HEK293 (cell line): ENCODE results near the gene IDH3B.

Source experiments
- CTCF ChIA-PET: fragments of 350-600 bp; formaldehyde crosslinking; extraction: SDS; loops from one replicate; lab custom pipeline; 2021; ENCODE audit warnings: antibody characterized with exemption; lab: Yijun Ruan, JAX
- POLR2A ChIA-PET: fragments of 300-600 bp; formaldehyde crosslinking; extraction: SDS; loops from one replicate; lab custom pipeline; 2020; ENCODE audit warnings: antibody characterized with exemption, inconsistent platforms; lab: Yijun Ruan, JAX
- H3K27ac ChIP-seq: fragments of 200-500 bp; sonication (Bioruptor generic); 2 replicates; pipeline ENCODE4 v1.5.1; 2014; ENCODE audit warnings: low read depth, low read length, control low read depth, inconsistent platforms; ENCODE audit errors: extremely low read depth
- H3K36me3 ChIP-seq, 2 experiments: fragments of 200-500 bp in 1 of 2; sonication (Bioruptor generic) in 1 of 2; 1 replicate in 1 of 2; 2 replicates in 1 of 2; pipeline ENCODE4 v1.5.1; 2014 to 2017; ENCODE audit warnings: inconsistent platforms in 2 of 2, low read length in 2 of 2; ENCODE audit not compliant: control insufficient read depth in 2 of 2, insufficient read depth in 1 of 2
- H3K4me1 ChIP-seq: fragments of 200-500 bp; sonication (Bioruptor generic); 2 replicates; pipeline ENCODE4 v1.5.1; 2014; ENCODE audit warnings: mild to moderate bottlenecking, low read length, inconsistent platforms; ENCODE audit not compliant: control insufficient read depth, insufficient read depth
- H3K4me3 ChIP-seq: 2 replicates; pipeline ENCODE4 v1.5.1; 2011; ENCODE audit warnings: low read depth, mild to moderate bottlenecking, control low read depth, low read length, moderate library complexity
- H3K9me3 ChIP-seq: fragments of 200-500 bp; sonication (Bioruptor generic); 2 replicates; pipeline ENCODE4 v1.5.1; 2014; ENCODE audit warnings: low read depth, low read length, inconsistent platforms; ENCODE audit not compliant: control insufficient read depth, insufficient read depth
- HOXA7 ChIP-seq: sonication (generic); formaldehyde crosslinking; IDR thresholded peaks from 2 replicates; pipeline ENCODE4 v1.8.1; 2022; ENCODE audit warnings: missing genetic modification reagents, borderline replicate concordance
- KLF16 ChIP-seq: fragments of 450-650 bp; formaldehyde crosslinking; IDR thresholded peaks from 2 replicates; pipeline ENCODE4 v1.5.1; 2017; ENCODE audit warnings: missing biosample characterization, missing genetic modification characterization
- ZNF114 ChIP-seq: fragments of 450-650 bp; formaldehyde crosslinking; IDR thresholded peaks from 2 replicates; pipeline ENCODE4 v1.5.0; 2017; ENCODE audit warnings: missing biosample characterization, missing genetic modification characterization
- ZNF146 ChIP-seq: fragments of 450-650 bp; formaldehyde crosslinking; IDR thresholded peaks from 2 replicates; pipeline ENCODE4 v1.5.1; 2016; ENCODE audit warnings: missing biosample characterization, missing genetic modification characterization
- ZNF175 ChIP-seq: fragments of 450-650 bp; formaldehyde crosslinking; IDR thresholded peaks from 2 replicates; pipeline ENCODE4 v1.5.1; 2016; ENCODE audit warnings: missing biosample characterization, missing genetic modification characterization
- ZNF184 ChIP-seq: fragments of 450-650 bp; IDR thresholded peaks from 2 replicates; pipeline ENCODE4 v1.5.1; 2018; ENCODE audit warnings: missing biosample characterization, mild to moderate bottlenecking, missing genetic modification characterization
- ZNF19 ChIP-seq: fragments of 450-650 bp; formaldehyde crosslinking; IDR thresholded peaks from 2 replicates; pipeline ENCODE4; 2016; ENCODE audit warnings: missing biosample characterization, missing genetic modification characterization, low read depth
- ZNF202 ChIP-seq: fragments of 450-650 bp; formaldehyde crosslinking; IDR thresholded peaks from 2 replicates; pipeline ENCODE4 v1.5.1; 2016; ENCODE audit warnings: missing biosample characterization, missing genetic modification characterization, borderline replicate concordance
- ZNF274 ChIP-seq, 2 experiments: fragments of 200-500 bp in 1 of 2; fragments of 450-650 bp in 1 of 2; sonication (Bioruptor generic) in 1 of 2; formaldehyde crosslinking in 1 of 2; IDR thresholded peaks; 2 replicates each; pipeline versions ENCODE4 v1.5.1 to v1.6.1; 2014 to 2016; ENCODE audit warnings: borderline replicate concordance in 1 of 2, inconsistent platforms in 1 of 2, low read length in 1 of 2, missing biosample characterization in 1 of 2, missing genetic modification characterization in 1 of 2
- ZNF514 ChIP-seq: fragments of 450-650 bp; formaldehyde crosslinking; IDR thresholded peaks from 2 replicates; pipeline ENCODE4 v1.5.1; 2016; ENCODE audit warnings: missing biosample characterization, missing genetic modification characterization
- ZNF624 ChIP-seq: fragments of 450-650 bp; formaldehyde crosslinking; IDR thresholded peaks from 2 replicates; pipeline ENCODE4 v1.5.1; 2017; ENCODE audit warnings: missing biosample characterization, missing genetic modification characterization
- ZNF626 ChIP-seq: fragments of 450-650 bp; sonication (Bioruptor Pico); formaldehyde crosslinking; IDR thresholded peaks from 2 replicates; pipeline ENCODE4 v1.5.1; 2018; ENCODE audit warnings: missing biosample characterization, missing genetic modification characterization, inconsistent platforms
- ZNF837 ChIP-seq: fragments of 450-650 bp; formaldehyde crosslinking; IDR thresholded peaks from 2 replicates; pipeline ENCODE4 v1.5.1; 2016; ENCODE audit warnings: missing biosample characterization, missing genetic modification characterization
- ZNF843 ChIP-seq: fragments of 450-650 bp; formaldehyde crosslinking; IDR thresholded peaks from 2 replicates; pipeline ENCODE4 v1.5.1; 2016; ENCODE audit warnings: missing biosample characterization, missing genetic modification characterization
- ZSCAN23 ChIP-seq: fragments of 450-650 bp; formaldehyde crosslinking; IDR thresholded peaks from 2 replicates; pipeline ENCODE4 v1.5.1; 2016; ENCODE audit warnings: missing biosample characterization, missing genetic modification characterization
- TF ChIP-seq, protein P1 (sequence below): fragments of 450-650 bp; formaldehyde crosslinking; IDR thresholded peaks from 2 replicates; pipeline ENCODE4 v1.5.1; 2016; ENCODE audit warnings: missing biosample characterization, missing genetic modification characterization
- TF ChIP-seq, protein P2 (sequence below): fragments of 450-650 bp; formaldehyde crosslinking; IDR thresholded peaks from 2 replicates; pipeline ENCODE4 v1.5.1; 2016; ENCODE audit warnings: missing biosample characterization, missing genetic modification characterization
- TF ChIP-seq, protein P3 (sequence below): fragments of 450-650 bp; formaldehyde crosslinking; IDR thresholded peaks from 2 replicates; pipeline ENCODE4 v1.5.1; 2016; ENCODE audit warnings: missing biosample characterization, missing genetic modification characterization
- TF ChIP-seq, protein P4 (sequence below): fragments of 450-650 bp; formaldehyde crosslinking; IDR thresholded peaks from 2 replicates; pipeline ENCODE4 v1.5.1; 2016; ENCODE audit warnings: missing biosample characterization, missing genetic modification characterization, borderline replicate concordance
- TF ChIP-seq, protein P5 (sequence below): fragments of 450-650 bp; formaldehyde crosslinking; IDR thresholded peaks from 2 replicates; pipeline ENCODE4 v1.5.1; 2016; ENCODE audit warnings: missing biosample characterization, missing genetic modification characterization

Gene IDH3B

DNA sequence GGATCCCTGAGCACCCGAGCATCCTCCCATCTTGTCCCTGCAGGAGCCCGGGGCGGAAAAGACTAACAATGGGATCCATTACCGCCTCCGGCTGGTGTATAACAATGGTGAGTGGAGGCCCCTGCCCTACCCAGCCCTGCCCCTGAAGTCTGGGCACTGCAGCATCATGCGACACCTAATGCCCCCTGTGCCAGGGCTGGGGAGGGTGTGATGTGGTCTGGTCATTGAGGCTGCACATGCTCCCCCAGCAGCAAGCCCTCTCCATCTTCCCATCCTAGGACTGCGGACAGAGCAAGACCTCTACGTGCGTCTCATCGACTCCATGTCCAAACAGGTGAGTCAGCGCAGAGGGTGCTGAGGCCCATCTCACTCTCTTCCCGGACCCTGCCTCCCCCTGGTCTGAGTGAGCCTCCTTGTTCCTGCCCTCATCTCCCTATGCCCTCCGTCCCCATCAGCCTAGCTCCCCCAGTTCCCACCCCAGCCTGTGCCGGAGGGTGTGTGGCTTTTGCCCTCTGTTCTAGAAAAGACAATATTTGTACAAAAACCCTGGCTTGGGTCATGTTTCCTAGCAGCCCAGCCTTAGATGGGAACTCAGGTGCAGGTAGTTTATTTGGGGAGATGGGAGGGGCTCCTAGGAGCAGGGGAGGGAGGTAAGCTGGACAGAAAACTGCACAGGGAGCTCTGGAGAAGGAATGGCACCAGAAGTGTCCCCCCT is 42.1 kb upstream of the IDH3B start (continued):
- TF ChIP-seq, protein P1, sequence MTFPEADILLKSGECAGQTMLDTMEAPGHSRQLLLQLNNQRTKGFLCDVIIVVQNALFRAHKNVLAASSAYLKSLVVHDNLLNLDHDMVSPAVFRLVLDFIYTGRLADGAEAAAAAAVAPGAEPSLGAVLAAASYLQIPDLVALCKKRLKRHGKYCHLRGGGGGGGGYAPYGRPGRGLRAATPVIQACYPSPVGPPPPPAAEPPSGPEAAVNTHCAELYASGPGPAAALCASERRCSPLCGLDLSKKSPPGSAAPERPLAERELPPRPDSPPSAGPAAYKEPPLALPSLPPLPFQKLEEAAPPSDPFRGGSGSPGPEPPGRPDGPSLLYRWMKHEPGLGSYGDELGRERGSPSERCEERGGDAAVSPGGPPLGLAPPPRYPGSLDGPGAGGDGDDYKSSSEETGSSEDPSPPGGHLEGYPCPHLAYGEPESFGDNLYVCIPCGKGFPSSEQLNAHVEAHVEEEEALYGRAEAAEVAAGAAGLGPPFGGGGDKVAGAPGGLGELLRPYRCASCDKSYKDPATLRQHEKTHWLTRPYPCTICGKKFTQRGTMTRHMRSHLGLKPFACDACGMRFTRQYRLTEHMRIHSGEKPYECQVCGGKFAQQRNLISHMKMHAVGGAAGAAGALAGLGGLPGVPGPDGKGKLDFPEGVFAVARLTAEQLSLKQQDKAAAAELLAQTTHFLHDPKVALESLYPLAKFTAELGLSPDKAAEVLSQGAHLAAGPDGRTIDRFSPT = no peak
- TF ChIP-seq ZNF837 (tag by site-specific recombination) (no peak), KLF16 (tag by site-specific recombination) (no peak)
- TF ChIP-seq, protein P2, sequence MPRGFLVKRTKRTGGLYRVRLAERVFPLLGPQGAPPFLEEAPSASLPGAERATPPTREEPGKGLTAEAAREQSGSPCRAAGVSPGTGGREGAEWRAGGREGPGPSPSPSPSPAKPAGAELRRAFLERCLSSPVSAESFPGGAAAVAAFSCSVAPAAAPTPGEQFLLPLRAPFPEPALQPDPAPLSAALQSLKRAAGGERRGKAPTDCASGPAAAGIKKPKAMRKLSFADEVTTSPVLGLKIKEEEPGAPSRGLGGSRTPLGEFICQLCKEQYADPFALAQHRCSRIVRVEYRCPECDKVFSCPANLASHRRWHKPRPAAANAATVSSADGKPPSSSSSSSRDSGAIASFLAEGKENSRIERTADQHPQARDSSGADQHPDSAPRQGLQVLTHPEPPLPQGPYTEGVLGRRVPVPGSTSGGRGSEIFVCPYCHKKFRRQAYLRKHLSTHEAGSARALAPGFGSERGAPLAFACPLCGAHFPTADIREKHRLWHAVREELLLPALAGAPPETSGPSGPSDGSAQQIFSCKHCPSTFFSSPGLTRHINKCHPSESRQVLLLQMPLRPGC (tag by site-specific recombination) = no peak
- TF ChIP-seq, protein P3, sequence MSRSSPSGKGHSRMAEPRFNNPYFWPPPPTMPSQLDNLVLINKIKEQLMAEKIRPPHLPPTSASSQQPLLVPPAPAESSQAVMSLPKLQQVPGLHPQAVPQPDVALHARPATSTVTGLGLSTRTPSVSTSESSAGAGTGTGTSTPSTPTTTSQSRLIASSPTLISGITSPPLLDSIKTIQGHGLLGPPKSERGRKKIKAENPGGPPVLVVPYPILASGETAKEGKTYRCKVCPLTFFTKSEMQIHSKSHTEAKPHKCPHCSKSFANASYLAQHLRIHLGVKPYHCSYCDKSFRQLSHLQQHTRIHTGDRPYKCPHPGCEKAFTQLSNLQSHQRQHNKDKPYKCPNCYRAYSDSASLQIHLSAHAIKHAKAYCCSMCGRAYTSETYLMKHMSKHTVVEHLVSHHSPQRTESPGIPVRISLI (tag by site-specific recombination) = no peak

DNA sequence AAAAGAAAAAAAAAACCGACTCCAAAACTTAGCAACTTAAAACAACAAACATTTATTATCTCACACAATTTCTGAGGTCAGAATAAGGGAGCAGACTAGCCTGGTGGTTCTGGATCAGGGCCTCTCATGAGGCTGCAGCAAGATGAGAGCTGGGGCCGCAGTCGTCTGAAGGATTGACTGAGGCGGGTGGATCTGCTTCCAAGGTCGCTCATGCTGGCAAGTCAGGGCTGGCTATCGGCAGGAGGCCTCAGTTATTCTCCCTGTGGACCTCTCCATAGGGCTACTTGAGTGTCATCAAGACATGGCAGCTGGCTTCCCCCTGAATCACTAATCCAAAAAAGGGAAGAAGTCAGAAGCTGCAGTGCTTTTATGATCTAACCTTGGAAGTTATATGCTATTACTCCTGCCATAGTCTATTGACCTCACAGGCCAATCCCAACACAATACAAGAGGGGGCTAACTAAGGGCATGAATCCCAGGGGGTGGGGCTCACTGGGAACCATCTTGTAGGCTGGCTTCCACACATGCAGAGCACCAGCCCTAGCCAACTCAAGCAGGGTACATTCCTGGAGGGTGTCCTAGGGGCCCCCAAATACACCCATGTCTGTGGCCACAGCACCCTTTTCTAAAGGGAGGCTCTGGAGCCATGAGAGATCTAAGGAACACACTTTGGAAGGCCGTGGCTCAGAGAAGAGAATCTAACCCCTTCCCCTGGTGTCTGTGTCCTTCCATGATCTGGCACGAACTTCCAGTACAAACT is 39.9 kb upstream of the IDH3B start:
- Histone ChIP-seq H3K9me3 (no peaks in the 10 kb centered on the region), H3K36me3 (peaks cover 3% of the 10 kb centered on the region in 2 experiments; a peak in 2 of 3 replicates), H3K27ac (no peak overlapping the region), H3K4me1 (peaks cover 4% of the 10 kb centered on the region; the same call in 1 of the 2 replicates), H3K4me3 (no peak overlapping the region)
- ChIA-PET POLR2A (interaction anchor here (0.6 to 1.1 kb wide), 2 partner anchors 10 to 17 kb away, joined by 3 read pairs; no protein-coding TSS in a partner anchor), CTCF (interaction anchor here (0.6 to 1.7 kb wide), 4 partner anchors 38 to 196 kb away, joined by 3 to 5 read pairs (median 4); no protein-coding TSS in a partner anchor)
- TF ChIP-seq ZSCAN23 (no peak), ZNF184 (tag by site-specific recombination) (no peak), ZNF843 (tag by site-specific recombination) (no peak), ZNF19 (tag by site-specific recombination) (no peak), KLF16 (tag by site-specific recombination) (no peak), ZNF626 (tag by site-specific recombination) (no peak), ZNF274 (IDR thresholded peaks at IDR 0.05; ENCODE audit: low read length) (no peak), ZNF274 (tag by site-specific recombination; IDR thresholded peaks at IDR 0.05; ENCODE audit: borderline replicate concordance) (no peak), ZNF624 (tag by site-specific recombination) (no peak), ZNF202 (tag by site-specific recombination) (no peak), ZNF514 (tag by site-specific recombination) (no peak), ZNF175 (tag by site-specific recombination) (no peak), ZNF114 (tag by site-specific recombination) (no peak), HOXA7 (CRISPR knock-in tag) (no peak), ZNF146 (tag by site-specific recombination) (no peak)
- TF ChIP-seq, protein P4, sequence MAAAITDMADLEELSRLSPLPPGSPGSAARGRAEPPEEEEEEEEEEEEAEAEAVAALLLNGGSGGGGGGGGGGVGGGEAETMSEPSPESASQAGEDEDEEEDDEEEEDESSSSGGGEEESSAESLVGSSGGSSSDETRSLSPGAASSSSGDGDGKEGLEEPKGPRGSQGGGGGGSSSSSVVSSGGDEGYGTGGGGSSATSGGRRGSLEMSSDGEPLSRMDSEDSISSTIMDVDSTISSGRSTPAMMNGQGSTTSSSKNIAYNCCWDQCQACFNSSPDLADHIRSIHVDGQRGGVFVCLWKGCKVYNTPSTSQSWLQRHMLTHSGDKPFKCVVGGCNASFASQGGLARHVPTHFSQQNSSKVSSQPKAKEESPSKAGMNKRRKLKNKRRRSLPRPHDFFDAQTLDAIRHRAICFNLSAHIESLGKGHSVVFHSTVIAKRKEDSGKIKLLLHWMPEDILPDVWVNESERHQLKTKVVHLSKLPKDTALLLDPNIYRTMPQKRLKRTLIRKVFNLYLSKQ (tag by site-specific recombination) = no peak
- TF ChIP-seq, protein P5, sequence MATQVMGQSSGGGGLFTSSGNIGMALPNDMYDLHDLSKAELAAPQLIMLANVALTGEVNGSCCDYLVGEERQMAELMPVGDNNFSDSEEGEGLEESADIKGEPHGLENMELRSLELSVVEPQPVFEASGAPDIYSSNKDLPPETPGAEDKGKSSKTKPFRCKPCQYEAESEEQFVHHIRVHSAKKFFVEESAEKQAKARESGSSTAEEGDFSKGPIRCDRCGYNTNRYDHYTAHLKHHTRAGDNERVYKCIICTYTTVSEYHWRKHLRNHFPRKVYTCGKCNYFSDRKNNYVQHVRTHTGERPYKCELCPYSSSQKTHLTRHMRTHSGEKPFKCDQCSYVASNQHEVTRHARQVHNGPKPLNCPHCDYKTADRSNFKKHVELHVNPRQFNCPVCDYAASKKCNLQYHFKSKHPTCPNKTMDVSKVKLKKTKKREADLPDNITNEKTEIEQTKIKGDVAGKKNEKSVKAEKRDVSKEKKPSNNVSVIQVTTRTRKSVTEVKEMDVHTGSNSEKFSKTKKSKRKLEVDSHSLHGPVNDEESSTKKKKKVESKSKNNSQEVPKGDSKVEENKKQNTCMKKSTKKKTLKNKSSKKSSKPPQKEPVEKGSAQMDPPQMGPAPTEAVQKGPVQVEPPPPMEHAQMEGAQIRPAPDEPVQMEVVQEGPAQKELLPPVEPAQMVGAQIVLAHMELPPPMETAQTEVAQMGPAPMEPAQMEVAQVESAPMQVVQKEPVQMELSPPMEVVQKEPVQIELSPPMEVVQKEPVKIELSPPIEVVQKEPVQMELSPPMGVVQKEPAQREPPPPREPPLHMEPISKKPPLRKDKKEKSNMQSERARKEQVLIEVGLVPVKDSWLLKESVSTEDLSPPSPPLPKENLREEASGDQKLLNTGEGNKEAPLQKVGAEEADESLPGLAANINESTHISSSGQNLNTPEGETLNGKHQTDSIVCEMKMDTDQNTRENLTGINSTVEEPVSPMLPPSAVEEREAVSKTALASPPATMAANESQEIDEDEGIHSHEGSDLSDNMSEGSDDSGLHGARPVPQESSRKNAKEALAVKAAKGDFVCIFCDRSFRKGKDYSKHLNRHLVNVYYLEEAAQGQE (tag by site-specific recombination) = no peak
